NCI-H2029 treated with DMSO at 0.1 percent for 48 hours (cell line): Measurements from ENCODE around the gene TBC1D9.

Source experiments
- DNase-seq: peaks from one replicate; lab custom pipeline; 2025; lab: John Stamatoyannopoulos, UW

The TBC1D9 gene

DNA sequence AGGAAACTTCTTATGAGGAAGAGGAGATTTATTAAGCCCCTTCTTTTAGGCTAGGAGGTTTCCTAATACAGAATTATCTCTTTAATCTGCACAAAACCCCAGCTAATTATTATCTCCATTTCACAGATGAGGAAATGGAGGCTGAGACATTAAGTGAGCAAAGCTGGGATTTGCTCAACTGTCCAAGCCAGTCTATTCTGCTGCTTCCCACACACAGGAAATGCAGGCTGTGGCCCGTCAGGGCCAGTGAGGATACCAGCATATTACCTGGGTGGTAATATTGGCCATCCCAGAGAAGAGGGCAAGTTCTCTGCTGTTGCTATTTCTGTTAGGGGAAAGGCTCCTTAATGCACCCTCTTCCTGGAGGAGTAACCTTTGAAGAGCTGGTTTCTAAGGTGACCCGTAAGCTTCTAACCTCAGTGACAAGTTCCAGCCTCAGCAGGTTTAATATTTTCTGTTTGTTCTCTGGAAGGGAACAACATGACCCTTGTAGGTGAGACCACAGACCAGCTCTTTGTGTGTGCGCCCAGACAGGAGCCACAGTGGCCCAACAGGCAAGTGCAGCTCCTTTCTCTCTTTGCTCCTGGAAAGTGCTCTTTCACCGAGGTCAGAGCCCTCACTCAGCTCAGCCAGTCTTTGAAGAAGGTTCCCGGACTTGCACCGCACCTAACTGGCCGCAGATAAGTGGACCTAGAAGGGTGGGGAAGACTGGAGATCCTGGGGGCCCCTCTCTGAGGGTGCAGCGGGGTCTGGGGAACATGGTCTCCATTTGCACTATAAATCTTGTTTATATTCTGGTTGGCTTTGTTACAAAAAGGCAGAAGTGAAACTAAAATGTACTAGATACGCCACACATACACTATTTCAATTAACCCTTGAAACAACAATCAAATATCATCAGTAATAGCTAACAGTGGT, 35.5 kb downstream of the TBC1D9 start:
- no peak for DNase-seq

DNA sequence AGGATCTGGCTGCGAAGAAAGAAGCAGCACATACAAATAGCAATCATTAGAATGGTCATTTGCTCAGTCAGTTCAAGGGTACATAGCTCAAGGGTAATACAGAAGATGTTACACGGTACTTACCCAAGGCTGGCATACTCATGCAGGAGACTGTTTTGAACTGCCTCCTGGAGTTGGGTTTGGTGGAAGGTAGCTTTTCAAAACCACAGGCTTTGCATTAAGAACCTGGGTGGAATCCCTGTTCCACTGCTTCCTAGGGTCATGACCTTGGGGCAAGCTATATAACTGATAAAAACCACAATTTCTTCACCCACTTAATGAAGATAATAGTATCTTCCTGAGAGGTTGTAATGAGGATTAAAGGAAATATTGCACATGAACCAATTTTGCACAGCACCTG, 36.5 kb downstream of the TBC1D9 start:
- no peak for DNase-seq

DNA sequence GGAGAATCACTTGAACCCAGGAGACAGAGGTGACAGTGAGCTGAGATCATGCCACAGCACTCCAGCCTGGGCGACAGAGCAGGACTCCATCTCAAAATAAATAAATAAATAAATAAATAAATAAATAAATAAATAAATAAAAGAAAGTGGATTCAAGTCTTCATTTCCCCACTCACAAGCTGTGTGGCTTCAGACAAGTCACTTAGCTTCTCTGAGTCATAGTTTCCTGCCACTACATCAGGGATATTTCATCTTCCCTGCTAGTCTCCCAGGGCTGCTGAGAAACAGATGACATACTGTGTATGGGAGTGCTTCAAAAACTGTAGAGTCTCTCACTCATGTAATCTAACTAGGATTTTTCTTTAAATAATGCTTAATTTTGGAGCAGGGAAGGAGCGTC, 37.2 kb downstream of the TBC1D9 start:
- no peak for DNase-seq

DNA sequence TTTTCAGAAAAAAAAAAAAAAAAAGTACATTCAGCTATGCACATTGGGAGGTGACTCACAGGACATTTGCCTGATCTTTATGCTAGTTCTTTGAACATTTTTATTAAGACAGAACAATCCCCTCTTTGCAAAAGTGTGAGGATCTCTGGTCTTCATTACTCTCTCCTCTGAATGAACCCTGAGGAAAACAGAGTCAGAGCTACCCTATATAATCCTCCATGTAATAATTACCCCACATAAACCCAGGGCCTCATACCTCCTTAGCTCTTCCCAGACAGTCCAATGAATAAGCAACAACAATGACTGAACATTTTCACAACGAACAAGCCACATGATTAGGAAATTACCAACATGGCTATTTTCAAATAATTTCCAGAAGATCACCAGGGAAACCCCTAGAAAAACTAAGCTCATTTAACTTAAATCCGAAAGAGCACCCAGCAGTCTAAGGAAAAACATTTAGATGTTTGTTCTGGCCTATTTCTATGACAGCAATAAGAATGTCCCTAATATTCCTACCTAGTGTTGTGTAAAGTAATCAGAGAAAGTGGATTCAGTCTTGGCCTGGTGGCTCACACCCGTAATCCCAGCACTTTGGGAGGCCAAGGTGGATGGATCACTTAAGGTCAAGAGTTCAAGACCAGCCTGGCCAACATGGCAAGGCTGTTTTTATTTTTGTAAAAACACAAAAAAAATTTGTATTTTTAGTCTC, 37.8 kb downstream of the TBC1D9 start:
- no peak for DNase-seq

DNA sequence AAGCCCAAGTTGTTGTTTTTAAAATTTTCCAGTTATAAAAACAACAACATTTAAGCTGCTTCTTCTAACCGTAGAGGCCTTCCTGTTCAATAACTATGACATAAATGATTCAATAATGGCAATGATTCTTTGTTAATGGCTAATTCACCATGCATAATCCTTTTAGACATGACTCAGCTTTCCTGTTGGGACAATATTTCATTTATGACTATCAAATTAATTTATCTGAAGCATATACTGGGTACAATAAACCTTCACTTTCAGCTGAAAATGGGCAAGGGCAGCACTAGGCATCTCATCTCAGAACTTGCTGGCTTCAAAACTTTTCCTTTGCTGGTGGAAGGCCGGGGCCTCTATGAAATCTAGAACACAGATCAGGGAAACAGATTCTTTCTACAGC, 38.9 kb downstream of the TBC1D9 start:
- DNase-seq: no peak

DNA sequence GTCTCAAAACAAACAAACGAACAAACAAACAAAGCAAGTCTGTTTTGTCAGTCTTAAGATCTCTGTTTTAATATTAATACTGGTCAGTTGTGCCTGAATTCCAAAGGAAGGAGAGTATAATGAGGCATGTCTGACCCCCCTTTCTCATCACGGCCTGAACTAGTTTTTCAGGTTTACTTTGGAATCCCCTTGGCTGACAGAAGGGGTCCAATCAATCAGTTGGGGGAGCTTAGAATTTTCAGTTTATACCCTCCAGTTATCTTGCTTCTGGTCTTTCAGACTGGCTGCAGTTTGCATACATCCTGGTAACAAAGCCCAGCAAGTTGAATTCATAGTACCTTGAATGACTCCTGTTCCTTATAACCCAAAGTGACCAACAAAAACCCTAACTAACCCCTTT, 41.1 kb downstream of the TBC1D9 start:
- no peak for DNase-seq

DNA sequence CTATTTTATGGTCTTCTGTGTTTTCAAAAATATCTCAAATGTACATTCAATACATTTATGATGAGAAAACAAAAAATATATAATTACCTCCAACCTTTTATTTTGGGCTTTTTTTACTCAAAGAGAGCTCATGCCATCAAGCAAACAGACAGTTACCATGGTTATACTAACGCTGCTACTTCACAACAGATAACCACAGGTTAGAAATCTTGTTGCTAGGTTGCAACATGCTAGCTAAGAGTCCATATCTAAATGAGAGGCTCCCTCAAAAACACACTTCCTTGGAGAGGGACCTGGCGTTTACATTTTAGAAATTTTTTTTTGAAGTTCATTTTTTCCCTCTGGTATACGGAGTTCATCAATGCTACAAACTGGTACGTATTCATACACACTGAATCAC, 44.3 kb downstream of the TBC1D9 start:
- no peak for DNase-seq

DNA sequence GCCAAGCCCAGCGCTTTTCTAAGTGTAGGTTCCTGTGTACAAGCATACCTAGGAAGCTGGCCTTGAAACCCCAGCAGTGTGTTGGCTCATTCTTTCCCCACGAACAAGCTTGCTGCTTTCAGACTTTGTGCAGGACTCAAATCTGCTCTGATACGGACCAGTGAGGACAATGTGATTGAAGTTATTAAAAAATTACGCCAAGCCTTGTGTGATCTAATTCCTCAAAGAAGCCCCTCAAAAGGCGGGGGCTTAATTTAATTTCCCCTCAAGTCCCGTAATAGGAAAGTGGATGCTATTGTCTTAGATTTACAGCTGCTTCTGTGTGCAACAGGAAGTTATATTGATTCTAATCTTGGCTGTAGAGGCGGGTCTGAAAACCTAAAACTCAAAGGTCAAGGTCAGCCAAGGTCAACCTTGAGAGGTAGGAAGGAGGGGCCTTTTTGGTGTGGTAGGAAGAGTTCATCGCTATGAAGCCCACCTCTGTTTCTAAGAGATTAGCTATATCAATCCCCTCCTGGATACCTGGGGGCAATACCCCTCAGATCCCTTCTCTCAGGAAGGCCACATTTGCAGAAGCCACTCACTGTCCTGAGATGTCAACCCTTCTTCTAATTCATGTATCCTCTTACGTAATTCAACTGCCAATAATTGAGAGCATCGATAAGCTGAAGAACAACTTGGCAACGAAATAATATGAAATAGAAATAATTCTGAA, 45.1 kb downstream of the TBC1D9 start:
- DNase-seq: no peak

DNA sequence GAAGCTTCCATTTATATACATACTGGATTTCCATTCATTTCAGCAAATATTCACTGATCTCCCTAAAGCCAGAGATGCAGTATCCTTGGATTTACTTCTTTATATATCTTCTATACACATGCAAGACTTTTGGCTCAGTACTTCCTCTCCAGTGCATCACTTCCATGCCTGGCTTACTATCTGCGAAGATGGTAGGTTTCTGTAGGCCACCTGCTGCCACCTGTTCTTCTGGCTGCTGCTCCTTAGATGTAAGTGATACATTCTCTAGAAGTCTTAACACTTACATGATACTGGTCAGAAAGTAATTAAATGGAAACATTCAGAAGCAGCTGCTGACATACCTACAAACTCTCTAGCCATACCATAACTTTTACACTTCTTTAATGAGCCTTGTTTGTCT, 48.9 kb downstream of the TBC1D9 start:
- no peak for DNase-seq

DNA sequence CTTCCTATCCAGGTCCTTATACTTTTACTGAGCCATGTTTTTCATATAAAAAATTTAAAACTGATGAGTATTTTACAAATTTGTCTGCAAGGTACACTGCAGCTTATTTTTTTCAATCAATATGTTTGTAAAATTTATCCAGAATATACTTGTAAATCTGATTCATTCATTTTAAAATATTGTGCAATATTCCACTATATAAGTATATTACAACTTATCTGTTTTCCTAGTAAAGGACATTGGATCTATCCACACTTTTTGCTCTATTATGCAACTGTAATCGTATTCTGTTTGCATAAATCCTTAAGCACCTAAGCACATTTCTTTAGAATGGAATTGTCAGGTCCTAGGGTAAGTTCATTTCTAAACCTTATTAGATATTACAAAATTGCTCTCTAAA, 49.5 kb downstream of the TBC1D9 start:
- no peak for DNase-seq

DNA sequence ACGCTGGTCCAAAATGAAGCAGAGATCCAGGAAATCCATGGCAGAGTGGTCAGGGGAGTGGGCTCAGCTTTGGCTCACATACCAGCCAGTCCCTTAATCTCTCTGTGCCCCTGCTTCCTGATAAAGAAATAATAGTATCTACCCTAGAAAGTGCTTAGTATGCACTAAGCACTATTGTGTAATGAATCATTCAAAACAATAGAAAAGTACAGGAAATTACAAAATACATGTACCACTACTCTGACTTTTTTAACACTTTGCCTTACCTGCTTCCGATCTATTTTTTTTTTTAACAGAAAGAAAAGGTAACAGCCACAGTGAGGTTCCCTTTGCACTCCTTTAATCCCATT, 49.9 kb downstream of the TBC1D9 start:
- no peak for DNase-seq

DNA sequence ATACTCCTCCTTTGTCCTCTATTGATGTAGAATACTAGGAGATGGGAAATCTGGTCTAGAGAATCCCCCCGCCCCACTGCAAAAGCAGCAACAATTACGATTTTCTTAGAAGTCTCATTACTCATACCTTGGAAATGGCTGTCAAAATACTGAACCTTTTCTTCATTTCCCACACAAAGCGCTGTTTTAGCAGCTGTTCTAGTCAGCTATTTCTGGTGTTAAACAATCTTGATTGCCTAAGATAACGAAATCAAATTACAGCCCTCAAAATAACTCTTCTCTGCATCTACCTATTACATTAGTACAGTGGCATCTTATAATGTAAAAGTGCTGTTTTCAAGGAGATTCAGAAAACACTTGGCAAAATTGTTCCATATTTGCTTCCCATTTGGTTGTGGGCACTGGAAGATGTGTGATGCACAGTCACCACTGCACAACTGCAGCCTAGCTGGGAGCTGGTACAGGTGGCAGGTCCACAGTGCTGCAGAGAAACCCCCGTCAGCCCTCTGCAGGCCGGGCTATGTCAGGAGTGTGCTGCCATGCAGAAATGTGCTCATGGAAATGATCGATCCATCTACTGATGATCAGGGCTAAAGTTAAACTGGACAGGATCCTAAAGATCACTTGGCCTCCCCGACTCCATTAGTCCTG, 50.4 kb downstream of the TBC1D9 start:
- DNase-seq: no peak

DNA sequence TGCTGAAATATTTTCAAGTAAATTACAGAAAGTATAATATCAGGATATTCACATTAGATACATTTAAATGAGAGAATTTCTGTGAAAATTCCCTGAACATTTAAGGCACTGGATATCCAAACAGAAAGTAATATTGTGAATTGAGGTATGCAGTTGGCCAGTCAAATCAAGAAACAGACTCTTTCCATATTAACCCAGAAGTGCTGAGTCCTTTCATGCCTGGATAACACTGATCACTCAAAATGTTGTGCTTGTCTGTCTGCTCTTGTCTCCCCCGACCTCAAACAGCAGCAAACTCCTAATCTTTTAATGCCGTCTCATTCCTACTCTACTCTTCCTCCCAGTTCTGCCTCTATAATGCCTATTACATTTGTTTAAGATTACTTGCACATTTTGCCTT, 51.2 kb downstream of the TBC1D9 start:
- DNase-seq: no peak

DNA sequence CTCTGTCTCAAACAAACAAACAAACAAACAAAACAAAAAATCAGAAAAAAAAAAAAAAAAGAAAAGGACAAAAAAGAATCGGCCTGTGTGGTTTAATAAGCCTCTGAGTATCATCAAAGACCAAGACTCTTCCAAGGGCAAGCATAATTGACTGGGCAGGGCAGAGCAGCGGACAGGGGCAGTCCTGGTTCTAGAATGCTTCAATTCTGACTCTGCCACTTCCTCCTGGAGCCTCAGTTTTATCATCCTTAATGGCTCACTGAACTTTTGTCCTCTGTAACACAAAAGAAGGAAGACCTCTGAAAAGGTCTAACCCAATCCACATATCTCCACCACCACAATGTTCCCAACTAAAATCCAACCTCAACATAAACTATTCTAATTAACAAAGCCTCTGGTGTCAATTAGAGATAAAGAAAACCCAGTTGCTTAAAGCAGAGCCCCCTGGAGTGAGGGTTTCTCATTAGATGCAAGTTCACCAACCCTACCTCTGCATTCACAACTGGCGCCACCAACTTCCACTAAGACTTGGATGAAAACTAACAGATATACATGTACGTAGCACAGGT, 51.7 kb downstream of the TBC1D9 start:
- no peak for DNase-seq

DNA sequence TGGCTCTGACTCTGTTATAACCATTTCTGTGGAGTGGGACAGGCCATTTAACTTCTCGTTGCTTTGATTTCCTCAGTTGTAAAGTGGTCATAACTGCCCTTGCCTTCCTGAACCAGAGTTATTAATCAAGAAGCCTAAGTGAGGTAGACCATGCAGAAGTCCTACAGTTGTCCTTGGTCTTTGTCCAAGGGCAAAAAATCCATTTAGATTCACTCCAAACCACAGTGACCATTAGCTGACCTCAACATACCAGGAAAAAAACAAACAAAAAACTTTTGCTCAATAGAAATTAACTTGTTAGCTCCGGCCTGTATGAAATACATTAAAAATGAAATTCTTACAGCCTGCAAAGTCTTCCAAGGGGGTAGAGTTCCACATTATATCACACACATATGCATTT, 52.7 kb downstream of the TBC1D9 start:
- no peak for DNase-seq

DNA sequence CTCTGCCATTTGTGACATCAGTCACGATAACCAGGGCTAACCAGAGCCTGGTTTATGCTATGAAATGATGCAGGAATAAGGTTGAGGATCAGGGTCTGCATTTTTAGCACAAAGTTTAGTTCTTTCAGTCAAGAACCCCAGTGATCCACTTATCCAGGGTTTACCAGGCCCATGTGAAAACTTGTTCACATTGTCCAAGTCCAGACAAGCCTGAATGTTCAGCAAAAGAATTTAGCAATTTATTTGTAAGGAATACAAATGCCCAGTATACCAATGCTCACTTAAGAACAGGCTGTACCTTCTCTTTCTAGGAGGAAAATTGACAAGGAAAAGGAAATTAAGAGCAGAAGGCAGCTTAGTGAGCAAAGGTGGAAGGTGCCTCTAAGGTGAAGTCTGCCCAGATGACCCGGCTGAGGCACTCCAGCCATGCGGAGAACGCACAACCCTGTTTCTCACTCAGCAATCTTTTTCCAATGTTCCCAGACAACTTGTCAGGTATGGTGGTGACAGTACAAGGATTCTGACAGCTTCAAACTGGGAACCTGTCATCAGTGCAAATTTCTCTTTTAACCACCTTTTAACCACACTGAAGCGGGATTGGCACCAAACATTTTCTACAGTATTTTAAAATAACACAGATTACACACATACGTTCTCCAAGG, 54.0 kb downstream of the TBC1D9 start:
- DNase-seq: no peak

DNA sequence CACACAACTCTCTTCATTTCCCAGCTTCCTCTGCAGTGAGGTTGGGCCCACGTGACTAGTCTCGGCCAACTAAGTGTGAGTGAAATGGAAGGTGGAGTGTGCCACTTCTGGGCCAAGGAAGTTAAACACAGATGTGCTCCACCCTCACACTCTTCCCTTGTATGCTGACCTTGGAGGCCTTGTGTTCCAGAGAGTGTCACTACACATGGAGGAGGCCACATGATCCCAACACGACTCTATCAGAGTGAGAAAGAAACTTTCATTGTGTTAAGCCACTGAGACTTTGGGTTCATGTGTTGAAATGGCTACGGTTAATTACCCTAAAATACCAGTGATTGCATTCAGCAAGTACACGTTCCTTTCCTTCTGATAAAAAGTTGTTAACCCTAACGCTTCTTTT, 55.1 kb downstream of the TBC1D9 start:
- no peak for DNase-seq

DNA sequence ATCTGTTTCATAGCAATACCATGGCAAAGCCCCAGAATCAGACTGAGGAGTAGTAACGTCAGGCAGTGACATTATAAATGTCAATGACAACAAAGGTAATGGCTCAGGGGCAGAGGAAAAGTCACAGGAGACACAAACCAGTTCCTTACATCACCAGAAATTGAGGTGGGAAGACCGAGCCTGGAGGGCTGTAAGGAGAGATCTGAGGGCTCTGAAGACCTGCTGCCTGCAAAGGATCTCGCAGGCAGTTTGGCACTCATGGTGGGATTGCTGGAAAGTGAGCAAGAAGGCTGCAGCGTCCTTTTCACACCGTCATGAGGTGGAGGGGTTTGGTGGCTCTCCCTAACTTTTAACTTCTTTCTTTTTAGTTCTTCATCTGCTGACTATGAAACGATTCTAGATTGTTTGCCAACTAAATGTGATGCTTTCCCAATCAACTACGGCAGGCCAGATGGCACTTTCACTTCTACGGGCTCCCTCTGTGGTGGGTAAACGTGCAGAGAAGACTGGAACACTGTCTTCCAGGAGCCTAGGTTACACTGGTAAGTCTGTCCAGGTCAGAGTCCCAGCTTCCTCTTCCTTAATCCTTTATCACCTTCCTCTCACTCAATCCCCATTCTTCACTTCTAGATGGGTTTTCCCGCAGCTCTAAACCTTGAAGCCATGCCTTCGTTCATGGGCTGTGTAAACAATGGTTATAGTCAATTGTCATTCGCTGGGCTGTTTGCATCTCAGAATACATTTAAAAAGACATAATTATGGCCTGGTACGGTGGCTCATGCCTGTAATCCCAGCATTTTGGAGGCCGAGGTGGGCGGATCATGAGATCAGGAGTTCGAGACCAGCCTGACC, 58.2 kb downstream of the TBC1D9 start:
- peak; percentile 9 for DNase-seq

DNA sequence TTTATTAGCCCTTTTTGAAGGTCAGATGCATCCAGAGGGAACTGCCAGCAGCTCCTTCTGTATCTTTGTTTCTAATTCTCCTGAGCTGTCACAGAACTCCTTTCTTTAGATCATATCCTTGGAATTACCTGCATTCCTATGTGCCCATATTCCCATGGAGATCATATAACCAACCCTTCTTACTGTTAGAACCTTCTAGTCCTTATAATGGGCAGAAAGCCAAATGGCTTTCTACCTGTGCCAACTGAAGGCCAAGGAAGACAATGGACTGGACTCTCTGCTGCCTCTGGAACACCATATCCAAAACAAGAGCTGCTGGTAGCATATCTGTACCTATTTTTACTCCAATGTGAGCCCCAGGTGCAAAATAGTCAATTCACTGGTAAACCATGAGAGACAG, 60.7 kb downstream of the TBC1D9 start:
- peak; percentile 53 for DNase-seq

DNA sequence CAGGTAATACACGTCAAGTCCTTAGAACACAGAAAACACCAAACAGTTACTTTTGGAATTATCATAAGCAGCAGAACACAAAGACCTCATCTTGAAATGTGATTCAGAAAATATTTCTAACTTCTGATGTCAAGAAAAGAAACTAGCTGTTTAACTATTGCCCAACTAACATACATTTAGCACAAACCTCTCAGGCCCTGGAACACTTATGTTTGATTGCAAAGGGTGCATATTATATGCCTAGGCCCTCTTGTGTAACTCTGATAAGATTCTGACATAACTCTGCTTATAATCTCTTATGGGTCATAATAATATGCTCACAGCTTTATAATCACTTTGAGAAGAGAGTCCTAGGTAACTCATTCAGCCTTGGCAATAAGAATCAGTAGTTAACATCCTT, 62.6 kb downstream of the TBC1D9 start:
- no peak for DNase-seq

DNA sequence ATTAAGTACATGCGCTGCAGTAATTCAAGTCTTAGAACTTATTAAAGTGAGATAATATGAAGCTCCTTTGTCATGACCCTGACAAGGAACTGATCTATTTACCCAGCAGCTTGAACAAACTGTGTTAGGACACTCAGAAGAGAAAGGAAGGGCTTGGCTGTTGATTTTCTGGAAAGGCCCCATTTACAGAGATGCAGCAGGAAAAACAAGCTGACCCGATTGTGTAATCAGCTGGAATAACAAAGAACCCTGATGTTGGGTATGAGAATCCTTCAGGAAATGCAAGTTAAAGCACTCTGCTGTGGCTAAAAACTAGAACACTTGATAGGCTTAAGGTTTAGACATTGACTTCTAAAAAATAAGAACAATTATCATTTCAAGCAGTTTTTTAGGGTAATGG, 64.8 kb downstream of the TBC1D9 start:
- DNase-seq: peak; percentile 26
